ENCODE results near the gene MROH2A.
"Not testable (repeated sequence)": the region's sequence is repeated elsewhere in the genome, so short reads cannot be mapped to it uniquely, and the experiment has no call there.

Gene MROH2A

DNA sequence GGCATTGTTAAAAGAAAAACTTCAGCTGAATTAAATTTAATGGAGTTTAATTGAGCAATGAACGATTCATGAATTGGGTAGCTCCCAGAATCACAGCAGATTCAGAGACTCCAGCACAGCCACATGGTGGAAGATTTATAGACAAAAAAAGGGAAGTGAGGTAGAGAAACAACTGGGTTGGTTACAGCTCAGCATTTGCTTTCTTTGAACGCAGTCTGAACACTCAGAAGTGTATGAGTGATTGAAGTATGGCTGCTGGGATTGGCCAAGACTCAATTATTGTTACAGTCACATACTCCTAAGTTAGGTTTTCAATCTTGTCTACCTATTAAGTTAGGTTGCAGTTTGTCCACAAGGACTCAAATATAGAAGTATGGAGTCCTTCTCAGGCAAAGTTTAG lies 94.0 kb downstream of the MROH2A start:
- not testable (repeated sequence) for H3K4me3 ChIP-seq (ENCODE audit: low read depth, low read length); DNase-seq (ENCODE audit: low read depth)

DNA sequence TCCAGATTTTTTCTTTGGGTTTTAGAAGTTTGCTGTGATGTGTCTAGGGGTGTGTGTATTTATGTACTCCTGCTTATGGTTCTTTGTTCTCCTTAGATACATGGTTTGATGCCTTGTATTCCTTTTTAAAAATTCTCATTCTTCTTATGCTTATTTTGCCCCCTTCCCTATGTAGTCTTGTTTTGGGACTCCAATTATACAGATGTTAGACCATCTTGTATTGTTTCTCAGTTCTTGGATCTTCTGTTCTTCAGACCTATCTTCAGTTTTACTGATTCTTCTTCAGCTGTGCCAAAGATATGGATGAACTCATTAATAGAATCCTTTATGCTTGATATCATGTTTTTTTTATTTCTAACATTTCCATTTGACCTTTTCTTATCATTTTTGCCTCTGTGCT lies 104.2 kb downstream of the MROH2A start:
- H3K4me3 ChIP-seq (ENCODE audit: low read depth, low read length) = no peak overlapping the region
- DNase-seq (ENCODE audit: low read depth) = no peak

All from skeletal muscle cell (primary cell).